Activated CD4-positive, alpha-beta T cell treated with anti-CD3 and anti-CD28 coated beads, Interleukin-2, Interleukin-4, amounts not matched to agents 100 ng/mL and 50 ng/mL, durations not matched to agents 16 hours and 8 hours (primary cell): ENCODE data around the gene SEC24A.
"Not testable (repeated sequence)": the region's sequence is repeated elsewhere in the genome, so short reads cannot be mapped to it uniquely, and the experiment has no call there.

Experiments
- DNase-seq: peaks from one replicate; pipeline ENCODE4 v3.0.0-alpha.2; 2020; ENCODE audit warnings: low spot score

Gene SEC24A

DNA sequence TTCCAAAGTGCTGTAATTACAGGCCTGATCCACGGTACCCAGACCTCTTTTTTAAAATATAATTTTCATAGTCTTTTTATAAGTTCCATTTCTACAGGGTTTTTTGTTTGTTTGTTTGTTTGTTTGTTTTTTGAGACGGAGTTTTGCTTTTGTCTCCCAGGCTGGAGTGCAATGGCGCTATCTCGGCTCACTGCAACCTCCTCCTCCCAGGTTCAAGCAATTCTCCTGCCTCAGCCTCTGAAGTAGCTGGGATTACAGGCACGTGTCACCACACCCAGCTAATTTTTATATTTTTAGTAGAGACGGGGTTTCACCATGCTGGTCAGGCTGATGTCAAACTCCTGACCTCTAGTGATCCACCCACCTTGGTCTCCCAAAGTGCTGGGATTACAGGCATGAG lies 2.1 kb downstream of the SEC24A start:
- not testable (repeated sequence) for DNase-seq

- DNase-seq, result no peak
Observed at GRCh38 chr5:134651531-134651930, 2.9 kb downstream of the SEC24A start.

DNA sequence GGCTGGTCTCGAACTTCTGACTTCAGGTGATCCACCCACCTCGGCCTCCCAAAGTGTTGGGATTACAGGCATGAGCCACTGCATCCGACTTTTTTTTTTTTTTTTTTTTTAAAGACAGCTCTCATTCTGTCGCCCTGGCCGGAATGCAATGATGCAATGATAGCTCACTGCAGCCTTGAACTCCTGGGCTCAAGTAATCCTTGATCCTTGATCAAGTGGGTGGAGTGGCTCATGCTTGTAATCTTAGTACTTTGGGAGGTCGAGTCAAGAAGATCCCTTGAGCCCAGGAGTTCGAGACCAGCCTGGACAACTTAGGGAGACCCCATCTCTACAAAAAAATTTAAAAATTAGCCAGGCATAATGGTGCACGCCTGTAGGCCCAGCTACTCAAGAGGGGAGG lies 8.1 kb downstream of the SEC24A start:
- no peak for DNase-seq

- DNase-seq, result no peak
Observed at GRCh38 chr5:134659456-134659855, 10.9 kb downstream of the SEC24A start.

DNA sequence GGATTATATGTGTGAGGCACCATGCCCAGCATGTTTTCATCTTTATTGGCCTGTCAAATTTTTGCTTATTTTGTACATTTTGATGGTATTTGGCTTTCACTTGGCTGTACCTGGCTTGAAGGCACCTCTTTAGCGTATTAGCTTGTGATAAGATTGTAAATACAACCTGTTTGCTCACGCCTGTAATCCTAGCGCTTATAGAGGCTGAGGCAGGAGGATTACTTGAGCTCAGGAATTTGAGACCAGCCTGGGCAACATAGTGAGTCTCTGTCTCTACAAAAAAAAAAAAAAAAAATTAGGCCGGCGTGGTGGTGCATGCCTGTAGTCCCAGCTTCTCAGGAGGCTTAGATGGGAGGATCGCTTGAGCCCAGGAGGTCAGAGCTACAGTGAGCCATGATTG lies 11.3 kb downstream of the SEC24A start:
- DNase-seq, result no peak

DNA sequence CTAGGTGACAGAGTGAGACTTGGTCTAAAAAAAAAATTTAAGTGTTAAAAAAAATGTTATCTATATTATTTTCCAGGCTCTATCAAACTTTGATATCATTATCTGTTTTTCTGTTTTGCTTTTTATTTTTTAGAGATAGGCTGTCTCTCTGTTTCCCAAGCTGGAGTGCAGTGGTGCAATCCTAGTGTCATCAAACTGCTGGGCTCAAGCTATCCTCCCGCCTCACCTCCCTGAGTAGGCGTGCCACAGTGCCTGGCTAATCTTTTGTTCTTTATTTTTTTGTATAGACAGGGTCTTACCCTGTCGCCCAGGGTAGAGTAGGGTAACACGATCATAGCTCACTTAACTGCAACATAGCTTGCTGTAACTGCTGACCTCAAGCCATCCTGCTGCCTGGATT lies 14.4 kb downstream of the SEC24A start:
- no peak for DNase-seq

DNA sequence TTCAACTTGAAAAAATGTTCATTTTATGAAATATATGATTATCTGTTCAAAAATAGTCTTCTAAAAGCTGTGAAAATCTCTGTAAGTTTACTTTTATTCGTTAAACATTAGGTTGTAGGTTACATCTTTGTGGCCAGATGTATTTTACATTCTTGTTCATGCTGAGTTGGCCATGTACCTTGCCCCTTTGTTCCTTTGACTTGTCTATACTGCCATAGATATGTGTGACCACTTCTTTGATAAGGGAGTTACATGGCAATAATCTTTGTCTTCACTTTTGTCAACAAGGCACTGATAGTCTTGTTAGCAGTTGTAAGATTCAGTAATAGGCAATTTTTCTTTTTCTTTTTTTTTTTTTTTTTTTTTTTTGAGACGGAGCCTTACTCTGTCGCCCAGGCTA lies 15.9 kb downstream of the SEC24A start:
- no peak for DNase-seq

GRCh38 chr5:134673546-134673945 lies 25.0 kb downstream of the SEC24A start:
- DNase-seq, result not testable (repeated sequence)

DNA sequence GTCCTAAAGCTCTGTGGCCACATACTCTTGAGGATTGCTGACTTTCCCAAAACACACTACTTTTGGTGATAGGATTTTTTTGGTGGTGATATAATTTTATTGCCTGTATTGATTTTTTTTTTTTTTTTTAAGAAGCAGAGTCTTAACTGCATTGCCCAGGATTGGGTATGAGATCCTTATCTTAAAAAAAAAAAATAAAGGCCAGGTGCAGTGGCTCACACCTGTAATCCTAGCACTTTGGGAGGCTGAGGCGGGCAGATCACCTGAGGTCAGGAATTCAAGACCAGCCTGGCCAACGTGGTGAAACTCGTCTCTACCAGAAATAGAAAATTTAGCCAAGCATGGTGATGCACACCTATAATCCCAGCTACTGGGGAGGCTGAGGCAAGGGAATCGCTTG lies 28.8 kb downstream of the SEC24A start:
- not testable (repeated sequence) for DNase-seq

- DNase-seq, result not testable (repeated sequence)
Observed at GRCh38 chr5:134690144-134690543, 41.6 kb downstream of the SEC24A start.

DNA sequence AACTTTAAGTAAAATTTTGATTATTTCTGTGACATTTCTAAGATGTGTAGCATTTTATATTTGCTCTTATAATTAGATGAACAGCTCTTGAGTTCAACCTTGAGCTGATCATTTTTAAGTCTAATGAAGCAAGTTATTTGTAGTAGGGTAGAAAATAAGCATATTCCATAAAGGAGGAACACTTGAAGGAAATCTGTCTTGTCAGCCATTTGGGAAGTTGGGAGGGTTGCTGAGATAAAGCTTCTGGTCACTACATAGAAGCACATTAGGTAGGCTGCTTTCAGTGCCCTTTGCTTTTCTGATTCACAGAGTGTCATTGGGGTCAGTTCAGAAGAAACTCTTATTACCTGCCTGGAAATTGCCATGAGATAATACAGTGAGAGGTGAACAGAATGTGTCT lies 44.1 kb downstream of the SEC24A start:
- no peak for DNase-seq

GRCh38 chr5:134708301-134708700 lies 59.7 kb downstream of the SEC24A start:
- DNase-seq, result no peak

DNA sequence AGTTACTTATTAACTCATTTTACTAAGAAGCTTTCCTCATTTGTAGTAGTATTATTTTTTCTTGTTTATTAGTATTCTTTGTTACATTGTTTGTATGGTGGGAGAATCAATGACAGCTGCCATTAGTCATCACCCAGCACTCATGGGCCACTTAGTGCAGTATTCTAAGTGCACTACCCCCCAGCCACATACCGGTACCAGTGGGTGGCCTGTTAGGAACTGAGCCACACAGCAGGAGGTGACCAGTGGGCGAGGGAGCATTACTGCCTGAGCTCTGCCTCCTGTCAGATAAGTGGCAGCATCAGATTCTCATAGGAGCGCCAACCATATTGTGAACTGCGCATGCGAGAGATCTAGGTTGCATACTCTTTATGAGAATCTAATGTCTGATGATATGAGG lies 65.5 kb downstream of the SEC24A start:
- DNase-seq, result no peak

DNA sequence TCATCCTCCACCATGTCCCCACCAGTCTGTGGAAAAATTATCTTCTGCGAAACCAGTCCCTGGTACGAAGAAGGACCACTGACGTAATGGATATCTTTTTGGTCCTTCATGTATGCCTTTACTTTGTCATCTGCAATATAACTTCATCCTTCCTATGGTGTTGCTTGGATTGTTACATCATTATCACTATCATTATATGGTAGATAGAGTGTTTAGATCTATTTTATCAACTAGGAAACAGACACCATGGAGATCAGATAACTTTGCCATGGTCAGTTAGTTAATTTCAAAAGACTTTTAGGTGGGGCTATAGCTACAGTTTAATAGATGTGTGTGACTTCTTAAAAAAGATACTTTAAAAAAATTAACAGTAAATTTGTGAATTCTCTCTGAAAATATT lies 66.0 kb downstream of the SEC24A start:
- no peak for DNase-seq

DNA sequence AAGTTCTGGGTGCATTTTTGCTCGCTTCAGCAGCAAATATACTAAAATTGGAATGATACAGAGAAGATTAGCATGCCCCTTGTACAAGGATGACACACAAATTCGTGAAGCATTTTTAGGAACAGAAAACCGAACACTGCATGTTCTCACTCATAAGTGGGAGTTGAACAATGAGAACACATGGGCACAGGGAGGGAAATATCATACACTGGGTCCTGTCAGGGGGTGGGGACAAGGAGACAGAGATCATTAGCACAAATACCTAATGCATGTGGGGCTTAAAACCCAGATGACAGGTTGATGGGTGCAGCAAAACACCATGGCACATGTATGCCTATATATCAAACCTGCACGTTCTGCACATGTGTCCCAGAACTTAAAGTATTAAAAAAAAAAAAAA lies 66.9 kb downstream of the SEC24A start:
- not testable (repeated sequence) for DNase-seq

GRCh38 chr5:134724872-134725271 lies 76.3 kb downstream of the SEC24A start:
- DNase-seq, result no peak

DNA sequence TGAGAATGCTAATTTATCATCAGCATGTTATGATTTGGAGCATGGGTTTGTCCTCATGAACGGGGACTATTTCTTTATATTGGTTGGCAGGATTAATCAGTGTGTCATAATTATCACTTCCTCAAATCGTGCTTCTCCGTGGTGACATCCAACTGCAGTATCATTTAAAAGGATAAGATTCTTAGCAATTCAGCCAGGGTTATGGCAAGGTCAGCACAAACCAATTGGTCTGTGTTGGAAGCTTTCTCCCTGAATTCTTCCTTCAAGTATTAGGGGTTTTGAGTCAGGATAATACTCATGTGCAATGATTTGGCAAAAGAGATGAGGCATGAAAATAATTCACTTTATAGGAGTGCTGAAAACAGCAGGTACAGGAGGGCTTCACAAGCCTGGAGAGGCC lies 84.2 kb downstream of the SEC24A start:
- DNase-seq, result no peak

GRCh38 chr5:134735243-134735642 lies 86.7 kb downstream of the SEC24A start:
- no peak for DNase-seq

DNA sequence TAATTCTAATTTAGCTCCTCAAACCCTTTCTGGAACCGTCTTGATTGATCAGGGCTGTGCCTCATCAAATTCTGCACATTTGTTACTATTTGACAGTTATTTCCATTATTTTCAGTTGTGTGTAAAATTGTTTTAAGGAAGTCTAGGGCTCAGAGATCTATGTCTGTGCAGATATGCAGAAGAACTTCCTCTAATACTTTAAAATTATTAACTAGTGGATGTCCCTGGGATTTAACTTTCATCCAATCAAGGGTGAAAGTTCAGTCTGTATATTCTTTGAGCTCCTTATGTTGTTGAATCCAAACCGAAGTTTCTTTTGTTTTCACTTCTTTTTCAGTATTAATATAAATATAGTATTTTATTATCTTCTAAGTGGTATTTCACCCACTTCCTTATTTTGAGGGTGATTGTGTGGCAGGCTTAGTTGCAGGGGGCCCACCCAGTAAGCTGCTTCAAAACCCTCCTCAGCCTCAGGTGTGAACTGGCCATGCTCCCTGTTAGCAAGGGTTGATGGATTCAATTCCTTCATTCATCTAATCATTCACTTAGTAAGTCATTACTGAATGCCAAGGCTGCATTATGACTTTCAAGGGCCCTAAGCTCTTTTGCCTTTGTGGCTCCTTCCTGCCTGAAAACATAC lies 87.7 kb downstream of the SEC24A start:
- no peak for DNase-seq

DNA sequence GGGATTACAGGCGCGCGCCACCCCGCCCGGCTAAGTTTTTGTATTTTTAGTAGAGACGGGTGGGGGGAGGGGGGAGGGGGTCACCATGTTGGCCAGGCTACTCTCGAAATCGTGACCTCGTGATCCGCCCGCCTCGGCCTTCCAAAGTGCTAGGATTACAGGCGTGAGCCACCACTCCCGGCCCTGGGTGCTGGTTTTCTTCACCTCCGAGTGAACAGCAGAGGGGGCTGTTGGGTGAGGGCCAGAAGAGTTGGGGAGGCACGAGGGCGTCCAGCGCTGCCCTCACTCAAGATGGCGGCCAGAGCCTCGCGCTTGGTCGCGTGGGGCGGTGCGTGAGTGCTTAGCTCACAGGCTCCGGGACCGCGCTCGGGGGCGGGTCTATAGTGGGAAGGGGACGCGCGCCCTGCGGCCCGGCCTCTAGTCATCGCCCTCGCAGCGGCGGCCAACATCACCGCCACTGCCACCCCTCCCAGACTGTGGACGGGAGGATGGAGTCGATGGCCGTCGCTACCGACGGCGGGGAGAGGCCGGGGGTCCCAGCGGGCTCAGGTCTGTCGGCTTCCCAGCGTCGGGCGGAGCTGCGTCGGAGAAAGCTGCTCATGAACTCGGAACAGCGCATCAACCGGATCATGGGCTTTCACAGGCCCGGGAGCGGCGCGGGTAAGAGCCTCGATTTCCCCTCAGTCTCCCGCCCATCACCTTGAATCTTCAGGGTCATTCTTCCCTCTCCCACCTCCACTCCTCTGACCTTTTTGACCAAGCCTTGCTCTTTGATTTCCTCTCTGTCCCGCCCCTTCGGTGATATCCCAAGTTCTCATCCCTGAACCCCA lies 89.8 kb downstream of the SEC24A start, which contains the start of gene CAMLG:
Gene CAMLG, plus strand, starts transcription at position 416 of the 830 bp plus-strand sequence. Its CDS starts 73 bp downstream, at position 489.
- DNase-seq, result peak; percentile 99

DNA sequence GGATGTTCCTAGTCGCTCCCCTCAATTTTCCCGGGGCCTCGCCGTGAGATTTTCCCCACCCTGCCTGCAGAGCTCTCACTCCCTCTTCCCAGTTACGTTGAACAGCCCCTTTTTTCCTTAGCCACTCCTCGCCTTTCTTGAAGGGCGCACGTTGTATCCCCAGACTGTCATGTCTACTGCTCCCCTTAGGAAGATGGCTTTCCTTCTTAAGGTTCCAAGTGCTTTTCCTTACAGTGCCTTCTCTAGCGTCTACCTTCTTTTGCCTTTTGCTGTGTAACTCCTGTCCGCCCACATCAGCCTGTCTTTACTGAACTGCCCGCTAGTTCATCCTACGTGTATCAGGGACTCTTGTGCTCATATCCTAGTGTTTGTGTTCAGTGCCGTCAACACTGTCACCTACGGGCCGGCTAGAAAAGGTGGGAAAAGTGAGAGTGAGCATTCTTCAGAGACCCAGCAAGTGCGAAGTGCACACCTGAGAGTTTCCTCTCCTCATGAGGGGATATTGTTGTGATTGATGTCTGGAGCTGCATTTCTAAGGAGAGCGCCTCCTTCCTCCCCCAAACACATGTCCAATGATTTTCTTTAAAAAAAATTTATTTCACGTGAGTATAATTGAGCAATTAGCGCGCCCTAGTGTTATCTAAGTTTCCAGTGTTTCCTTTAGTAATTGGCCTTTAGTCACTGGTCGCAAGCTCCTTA lies 90.5 kb downstream of the SEC24A start:
- peak; percentile 32 for DNase-seq

DNA sequence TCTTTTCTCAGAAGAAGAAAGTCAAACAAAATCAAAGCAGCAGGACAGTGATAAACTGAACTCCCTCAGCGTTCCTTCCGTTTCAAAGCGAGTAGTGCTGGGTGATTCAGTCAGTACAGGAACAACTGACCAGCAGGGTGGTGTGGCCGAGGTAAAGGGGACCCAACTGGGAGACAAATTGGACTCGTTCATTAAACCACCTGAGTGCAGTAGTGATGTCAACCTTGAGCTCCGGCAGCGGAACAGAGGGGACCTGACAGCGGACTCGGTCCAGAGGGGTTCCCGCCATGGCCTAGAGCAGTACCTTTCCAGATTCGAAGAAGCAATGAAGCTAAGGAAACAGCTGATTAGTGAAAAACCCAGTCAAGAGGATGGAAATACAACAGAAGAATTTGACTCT lies 92.5 kb downstream of the SEC24A start:
- no peak for DNase-seq

GRCh38 chr5:134742134-134742533 lies 93.5 kb downstream of the SEC24A start:
- no peak for DNase-seq
